Measurements from ENCODE around the gene FARSA. TPM values are rescaled to one million over a fixed set of nuclear protein-coding genes. Genes with fewer than 3 reads are reported as not detected.

Gene FARSA
- total and polyA plus RNA-seq, 2 of the 8 experiments (the other 6 are each of a cell fraction or from before 2014, with no cell fraction given) = 61.0 to 103 TPM

DNA sequence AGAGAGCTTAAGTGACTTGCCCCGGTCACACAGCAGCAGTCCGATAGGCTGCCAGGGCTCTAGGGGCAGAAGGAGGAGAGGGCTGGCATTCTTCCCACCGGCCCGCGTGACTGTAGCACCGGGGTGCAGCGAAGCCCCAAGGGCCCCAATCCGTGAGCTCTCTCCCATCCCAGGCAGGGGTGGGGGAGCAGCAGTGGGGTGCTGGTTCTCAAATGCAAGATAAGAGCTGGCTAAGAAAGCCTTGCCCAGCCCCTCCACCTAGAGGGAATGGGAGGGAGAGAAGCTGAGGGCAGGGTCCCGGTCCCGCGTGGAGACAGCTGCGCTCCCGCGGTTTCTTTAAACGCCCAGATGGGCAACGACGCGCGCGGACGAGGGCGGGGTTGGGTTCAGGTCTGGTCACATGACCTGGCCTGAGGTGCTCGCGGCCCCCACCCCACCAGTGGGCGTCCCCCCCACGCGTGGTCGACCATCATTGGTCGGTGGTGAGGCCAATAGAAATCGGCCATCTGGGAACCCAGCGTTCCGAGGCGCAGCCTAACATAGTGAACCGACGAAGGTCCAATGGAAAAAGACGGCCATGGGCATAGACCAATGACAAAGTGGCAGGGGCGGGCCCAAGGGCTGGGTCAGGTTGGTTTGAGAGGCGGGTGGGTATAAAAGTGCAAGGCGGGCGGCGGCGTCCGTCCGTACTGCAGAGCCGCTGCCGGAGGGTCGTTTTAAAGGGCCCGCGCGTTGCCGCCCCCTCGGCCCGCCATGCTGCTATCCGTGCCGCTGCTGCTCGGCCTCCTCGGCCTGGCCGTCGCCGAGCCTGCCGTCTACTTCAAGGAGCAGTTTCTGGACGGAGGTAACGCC lies 4.6 kb upstream of the FARSA start, which contains the start of gene CALR (continued):
- TF ChIP-seq, protein P1, sequence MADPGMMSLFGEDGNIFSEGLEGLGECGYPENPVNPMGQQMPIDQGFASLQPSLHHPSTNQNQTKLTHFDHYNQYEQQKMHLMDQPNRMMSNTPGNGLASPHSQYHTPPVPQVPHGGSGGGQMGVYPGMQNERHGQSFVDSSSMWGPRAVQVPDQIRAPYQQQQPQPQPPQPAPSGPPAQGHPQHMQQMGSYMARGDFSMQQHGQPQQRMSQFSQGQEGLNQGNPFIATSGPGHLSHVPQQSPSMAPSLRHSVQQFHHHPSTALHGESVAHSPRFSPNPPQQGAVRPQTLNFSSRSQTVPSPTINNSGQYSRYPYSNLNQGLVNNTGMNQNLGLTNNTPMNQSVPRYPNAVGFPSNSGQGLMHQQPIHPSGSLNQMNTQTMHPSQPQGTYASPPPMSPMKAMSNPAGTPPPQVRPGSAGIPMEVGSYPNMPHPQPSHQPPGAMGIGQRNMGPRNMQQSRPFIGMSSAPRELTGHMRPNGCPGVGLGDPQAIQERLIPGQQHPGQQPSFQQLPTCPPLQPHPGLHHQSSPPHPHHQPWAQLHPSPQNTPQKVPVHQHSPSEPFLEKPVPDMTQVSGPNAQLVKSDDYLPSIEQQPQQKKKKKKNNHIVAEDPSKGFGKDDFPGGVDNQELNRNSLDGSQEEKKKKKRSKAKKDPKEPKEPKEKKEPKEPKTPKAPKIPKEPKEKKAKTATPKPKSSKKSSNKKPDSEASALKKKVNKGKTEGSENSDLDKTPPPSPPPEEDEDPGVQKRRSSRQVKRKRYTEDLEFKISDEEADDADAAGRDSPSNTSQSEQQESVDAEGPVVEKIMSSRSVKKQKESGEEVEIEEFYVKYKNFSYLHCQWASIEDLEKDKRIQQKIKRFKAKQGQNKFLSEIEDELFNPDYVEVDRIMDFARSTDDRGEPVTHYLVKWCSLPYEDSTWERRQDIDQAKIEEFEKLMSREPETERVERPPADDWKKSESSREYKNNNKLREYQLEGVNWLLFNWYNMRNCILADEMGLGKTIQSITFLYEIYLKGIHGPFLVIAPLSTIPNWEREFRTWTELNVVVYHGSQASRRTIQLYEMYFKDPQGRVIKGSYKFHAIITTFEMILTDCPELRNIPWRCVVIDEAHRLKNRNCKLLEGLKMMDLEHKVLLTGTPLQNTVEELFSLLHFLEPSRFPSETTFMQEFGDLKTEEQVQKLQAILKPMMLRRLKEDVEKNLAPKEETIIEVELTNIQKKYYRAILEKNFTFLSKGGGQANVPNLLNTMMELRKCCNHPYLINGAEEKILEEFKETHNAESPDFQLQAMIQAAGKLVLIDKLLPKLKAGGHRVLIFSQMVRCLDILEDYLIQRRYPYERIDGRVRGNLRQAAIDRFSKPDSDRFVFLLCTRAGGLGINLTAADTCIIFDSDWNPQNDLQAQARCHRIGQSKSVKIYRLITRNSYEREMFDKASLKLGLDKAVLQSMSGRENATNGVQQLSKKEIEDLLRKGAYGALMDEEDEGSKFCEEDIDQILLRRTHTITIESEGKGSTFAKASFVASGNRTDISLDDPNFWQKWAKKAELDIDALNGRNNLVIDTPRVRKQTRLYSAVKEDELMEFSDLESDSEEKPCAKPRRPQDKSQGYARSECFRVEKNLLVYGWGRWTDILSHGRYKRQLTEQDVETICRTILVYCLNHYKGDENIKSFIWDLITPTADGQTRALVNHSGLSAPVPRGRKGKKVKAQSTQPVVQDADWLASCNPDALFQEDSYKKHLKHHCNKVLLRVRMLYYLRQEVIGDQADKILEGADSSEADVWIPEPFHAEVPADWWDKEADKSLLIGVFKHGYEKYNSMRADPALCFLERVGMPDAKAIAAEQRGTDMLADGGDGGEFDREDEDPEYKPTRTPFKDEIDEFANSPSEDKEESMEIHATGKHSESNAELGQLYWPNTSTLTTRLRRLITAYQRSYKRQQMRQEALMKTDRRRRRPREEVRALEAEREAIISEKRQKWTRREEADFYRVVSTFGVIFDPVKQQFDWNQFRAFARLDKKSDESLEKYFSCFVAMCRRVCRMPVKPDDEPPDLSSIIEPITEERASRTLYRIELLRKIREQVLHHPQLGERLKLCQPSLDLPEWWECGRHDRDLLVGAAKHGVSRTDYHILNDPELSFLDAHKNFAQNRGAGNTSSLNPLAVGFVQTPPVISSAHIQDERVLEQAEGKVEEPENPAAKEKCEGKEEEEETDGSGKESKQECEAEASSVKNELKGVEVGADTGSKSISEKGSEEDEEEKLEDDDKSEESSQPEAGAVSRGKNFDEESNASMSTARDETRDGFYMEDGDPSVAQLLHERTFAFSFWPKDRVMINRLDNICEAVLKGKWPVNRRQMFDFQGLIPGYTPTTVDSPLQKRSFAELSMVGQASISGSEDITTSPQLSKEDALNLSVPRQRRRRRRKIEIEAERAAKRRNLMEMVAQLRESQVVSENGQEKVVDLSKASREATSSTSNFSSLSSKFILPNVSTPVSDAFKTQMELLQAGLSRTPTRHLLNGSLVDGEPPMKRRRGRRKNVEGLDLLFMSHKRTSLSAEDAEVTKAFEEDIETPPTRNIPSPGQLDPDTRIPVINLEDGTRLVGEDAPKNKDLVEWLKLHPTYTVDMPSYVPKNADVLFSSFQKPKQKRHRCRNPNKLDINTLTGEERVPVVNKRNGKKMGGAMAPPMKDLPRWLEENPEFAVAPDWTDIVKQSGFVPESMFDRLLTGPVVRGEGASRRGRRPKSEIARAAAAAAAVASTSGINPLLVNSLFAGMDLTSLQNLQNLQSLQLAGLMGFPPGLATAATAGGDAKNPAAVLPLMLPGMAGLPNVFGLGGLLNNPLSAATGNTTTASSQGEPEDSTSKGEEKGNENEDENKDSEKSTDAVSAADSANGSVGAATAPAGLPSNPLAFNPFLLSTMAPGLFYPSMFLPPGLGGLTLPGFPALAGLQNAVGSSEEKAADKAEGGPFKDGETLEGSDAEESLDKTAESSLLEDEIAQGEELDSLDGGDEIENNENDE (IDR thresholded peaks at IDR 0.05; ENCODE audit: insufficient replicate concordance, low read length) = no peak
- TF ChIP-seq YY1 (IDR thresholded peaks at IDR 0.05; ENCODE audit: low read depth, low read length) (peak; percentile 34; the same call in 1 of the 2 replicates), RBBP5 (IDR thresholded peaks at IDR 0.05; ENCODE audit: borderline replicate concordance, low read depth, low read length) (0 out of 2 replicates have a peak, but pooled peaks have one; percentile 3), ASH2L (IDR thresholded peaks at IDR 0.05; ENCODE audit: low read length) (peak; percentile 38), JUND (IDR thresholded peaks at IDR 0.05; ENCODE audit: low read length) (0 out of 2 replicates have a peak, but pooled peaks have one; percentile 24), GTF2F1 (IDR thresholded peaks at IDR 0.05; ENCODE audit: borderline replicate concordance, low read depth, low read length) (peak; percentile 57; the same call in 1 of the 2 replicates), RXRA (IDR thresholded peaks at IDR 0.05; ENCODE audit: insufficient read depth, low read depth, low read length) (no peak), POLR2AphosphoS5 (IDR thresholded peaks at IDR 0.05; ENCODE audit: low read depth, low read length) (peak; percentile 92)
